ENCODE data around the gene ROPN1. TPM values are rescaled to one million over a fixed set of nuclear protein-coding genes. Genes with fewer than 3 reads are reported as not detected.
"Not testable (repeated sequence)": the region's sequence is repeated elsewhere in the genome, so short reads cannot be mapped to it uniquely, and the experiment has no call there.

The ROPN1 gene
- total and polyA plus RNA-seq, 2 of the 13 experiments (the other 11 are each of a cell fraction or from before 2014, with no cell fraction given), result not detected

- FAIRE-seq; H3K9ac ChIP-seq (ENCODE audit: insufficient read depth, low read depth, low read length); H3K79me2 ChIP-seq (ENCODE audit: insufficient read depth, low read length); BruUV-seq (replicated peaks); H3K9me3 ChIP-seq (ENCODE audit: low read length); H3K4me3 ChIP-seq (replicated peaks in 1 of 3; ENCODE audit: insufficient read depth in 1 of 3, low read depth in 2 of 3, low read length in 3 of 3); POLR2A ChIA-PET; H3K4me2 ChIP-seq (ENCODE audit: low read depth, low read length); H2AFZ ChIP-seq (ENCODE audit: low read length); CTCF ChIA-PET (ENCODE audit: low intra/inter-chr PET ratio, low total read pairs); intact Hi-C loops (cut with micrococcal nuclease; ENCODE audit: unreplicated experiment); H4K20me1 ChIP-seq (ENCODE audit: insufficient read depth, low read length); H3K36me3 ChIP-seq (replicated peaks in 1 of 2; ENCODE audit: control insufficient read depth in 1 of 2, insufficient read depth in 2 of 2, low read length in 2 of 2); H3K27me3 ChIP-seq (ENCODE audit: control insufficient read depth in 1 of 2, insufficient read depth in 2 of 2, low read length in 2 of 2); DNase-seq (ENCODE audit: low spot score); H3K27ac ChIP-seq (ENCODE audit: extremely low read length, insufficient read depth, low read length); ATAC-seq; H3K4me1 ChIP-seq (ENCODE audit: insufficient read depth, low read length): not testable (repeated sequence)
- in situ Hi-C loops (cut with HindIII; ENCODE audit: extremely low pct_ligation_motif_present, low pct_unique_long_range_greater_than_20kb), result loop anchor here (25.0 kb wide), 1 partner anchor 261 kb away; no protein-coding TSS in a partner anchor
- 1% methylated on average over 6 of the region's 6 CpGs for WGBS (ENCODE audit: low lambda C conversion rate)
Observed at GRCh38 chr3:124001366-124001765, 9.4 kb upstream of the ROPN1 start.

GRCh38 chr3:123997543-123997942, 5.6 kb upstream of the ROPN1 start:
- in situ Hi-C loops (cut with HindIII; ENCODE audit: extremely low pct_ligation_motif_present, low pct_unique_long_range_greater_than_20kb), result no loop called here
- BruUV-seq (replicated peaks), result no TSS peak
- TF ChIP-seq RFX1 (IDR thresholded peaks at IDR 0.05), result no peak
- no peak for TF ChIP-seq ZNF879 (CRISPR knock-in tag; IDR thresholded peaks at IDR 0.05)
- no peak for TF ChIP-seq ZNF264 (CRISPR knock-in tag; IDR thresholded peaks at IDR 0.05)
- no peak for TF ChIP-seq MYPOP (CRISPR knock-in tag; IDR thresholded peaks at IDR 0.05)
- no peak for TF ChIP-seq HIC2 (CRISPR knock-in tag; IDR thresholded peaks at IDR 0.05; ENCODE audit: low read depth)
- no peak for TF ChIP-seq ZHX1 (CRISPR knock-in tag; IDR thresholded peaks at IDR 0.05; ENCODE audit: low read depth)
- no peak for TF ChIP-seq ZNF816 (CRISPR knock-in tag; IDR thresholded peaks at IDR 0.05; ENCODE audit: borderline replicate concordance)
- TF ChIP-seq CBFB (CRISPR knock-in tag; IDR thresholded peaks at IDR 0.05), result no peak
- TF ChIP-seq SP5 (CRISPR knock-in tag; IDR thresholded peaks at IDR 0.05; ENCODE audit: borderline replicate concordance, low read depth), result no peak

More at GRCh38 chr3:123997543-123997942, 5.6 kb upstream of the ROPN1 start:
- no peak overlapping the region for H2AFZ ChIP-seq (ENCODE audit: low read length)
- intact Hi-C loops (cut with micrococcal nuclease; ENCODE audit: unreplicated experiment), result no loop called here
- POLR2A ChIA-PET, result no interaction called here
- H3K9me3 ChIP-seq (ENCODE audit: low read length), result no peaks in the 10 kb centered on the region
- H3K4me2 ChIP-seq (ENCODE audit: low read depth, low read length), result no peak overlapping the region
- H3K4me1 ChIP-seq (ENCODE audit: insufficient read depth, low read length), result no peaks in the 10 kb centered on the region
- H3K9ac ChIP-seq (ENCODE audit: insufficient read depth, low read depth, low read length), result no peak overlapping the region
- 0% methylated on average over 2 of the region's 2 CpGs for WGBS (ENCODE audit: low lambda C conversion rate)
- DNase-seq (ENCODE audit: low spot score), result no peak
- no peaks in the 10 kb centered on the region for H3K79me2 ChIP-seq (ENCODE audit: insufficient read depth, low read length)
- CTCF ChIA-PET (ENCODE audit: low intra/inter-chr PET ratio, low total read pairs), result no interaction called here
- no peak for FAIRE-seq
- H3K27me3 ChIP-seq (ENCODE audit: control insufficient read depth in 1 of 2, insufficient read depth in 2 of 2, low read length in 2 of 2), result no peaks in the 10 kb centered on the region
- no peaks in the 10 kb centered on the region for H3K36me3 ChIP-seq (replicated peaks in 1 of 2; ENCODE audit: control insufficient read depth in 1 of 2, insufficient read depth in 2 of 2, low read length in 2 of 2)
- ATAC-seq, result no peak
- H4K20me1 ChIP-seq (ENCODE audit: insufficient read depth, low read length), result no peaks in the 10 kb centered on the region
- no peak overlapping the region for H3K27ac ChIP-seq (ENCODE audit: extremely low read length, insufficient read depth, low read length)
- no peak overlapping the region for H3K4me3 ChIP-seq (replicated peaks in 1 of 3; ENCODE audit: insufficient read depth in 1 of 3, low read depth in 2 of 3, low read length in 3 of 3)

Data from HepG2 (cell line).